Peyer's patch (tissue), 4 donors: ENCODE results near the gene BTN1A1.

ENCODE experiments used
- CTCF ChIP-seq, 6 experiments: fragments of 450-650 bp in 4 of 6; fragments of 200-600 bp in 2 of 6; sonication (generic) in 1 of 6; IDR thresholded peaks; one replicate each; pipeline ENCODE4 v1.5.1; 2017 to 2019; ENCODE audit warnings: antibody characterized with exemption in 6 of 6, mild to moderate bottlenecking in 3 of 6, moderate library complexity in 1 of 6
- POLR2A ChIP-seq, 2 donors: fragments of 450-650 bp; IDR thresholded peaks; one replicate each; pipeline ENCODE4 v1.5.1; 2017; ENCODE audit warnings: antibody characterized with exemption in 2 of 2, mild to moderate bottlenecking in 2 of 2, moderate library complexity in 2 of 2

- no peak for TF ChIP-seq POLR2A (IDR thresholded peaks at IDR 0.05)
- TF ChIP-seq CTCF (IDR thresholded peaks at IDR 0.05): no peak
Observed at GRCh38 chr6:26544473-26544872, 44.4 kb downstream of the BTN1A1 start.
